Pons (tissue), 1 donor: ENCODE data around the gene ADAMTS17.

Source experiments
- DNase-seq: peaks from one replicate; pipeline ENCODE4 v3.0.0-alpha.2; 2016; ENCODE audit warnings: low spot score

The ADAMTS17 gene

DNA sequence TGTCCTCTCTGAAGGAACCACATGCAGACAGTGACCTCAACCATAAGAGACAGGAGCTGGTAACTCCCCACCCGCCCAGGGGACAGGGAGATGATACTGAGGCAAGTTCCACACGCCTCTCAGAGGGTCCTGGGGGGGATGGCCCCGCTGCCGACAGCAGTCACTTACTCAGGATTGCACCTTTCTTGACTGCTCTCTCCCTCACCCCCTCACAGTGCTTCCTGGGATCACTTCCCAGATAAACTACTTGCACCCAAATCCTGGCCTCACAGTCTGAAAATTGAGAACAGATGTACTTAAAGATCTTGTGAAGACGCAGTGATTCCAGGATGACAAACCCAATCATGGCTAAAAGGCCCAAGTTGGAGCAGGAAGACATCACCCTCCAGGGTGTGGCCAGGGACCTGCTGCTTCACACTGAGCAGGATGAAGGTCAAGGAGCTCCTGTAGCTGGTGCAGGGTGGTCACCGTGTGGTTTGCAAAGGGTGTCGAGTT is 207.6 kb downstream of the ADAMTS17 start:
- no peak for DNase-seq

DNA sequence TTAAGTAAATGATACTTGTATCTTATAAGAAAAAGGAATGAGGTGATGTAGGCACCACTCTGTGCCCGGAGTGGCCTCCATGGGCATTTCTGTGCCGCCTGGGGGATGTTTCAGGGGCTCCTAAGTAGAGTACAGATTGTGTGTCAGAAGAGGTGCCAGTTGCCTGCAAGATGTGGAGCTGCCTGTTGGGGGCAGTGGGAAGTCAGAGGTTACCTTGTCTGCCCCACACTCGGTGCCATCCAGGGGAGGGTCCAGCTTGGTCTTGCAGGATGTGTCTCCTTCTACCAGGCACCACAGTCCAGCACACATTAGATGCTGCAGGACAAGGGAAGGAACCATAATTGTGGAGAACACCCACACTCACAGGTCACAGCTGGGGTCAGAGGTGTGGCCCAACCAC is 208.8 kb downstream of the ADAMTS17 start:
- DNase-seq: no peak

DNA sequence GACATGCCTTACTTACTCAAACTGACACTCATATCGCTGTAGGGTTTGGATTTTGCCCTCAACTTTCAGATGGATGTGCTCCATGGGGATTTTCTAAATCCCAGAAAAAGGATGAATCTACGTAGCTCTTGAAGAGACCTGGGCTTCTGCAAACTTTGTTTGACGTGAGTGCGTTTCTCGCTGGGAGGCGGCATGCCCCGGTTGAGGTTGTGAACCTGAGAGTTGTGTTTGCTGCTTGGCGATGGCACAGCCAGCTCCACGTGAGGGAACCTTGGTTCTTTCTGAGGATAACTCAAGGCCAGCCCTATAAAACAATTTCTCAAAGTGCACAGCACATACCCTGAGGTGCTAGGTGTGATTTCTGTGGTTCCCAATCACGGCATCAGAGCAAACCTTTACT is 209.5 kb downstream of the ADAMTS17 start:
- no peak for DNase-seq

DNA sequence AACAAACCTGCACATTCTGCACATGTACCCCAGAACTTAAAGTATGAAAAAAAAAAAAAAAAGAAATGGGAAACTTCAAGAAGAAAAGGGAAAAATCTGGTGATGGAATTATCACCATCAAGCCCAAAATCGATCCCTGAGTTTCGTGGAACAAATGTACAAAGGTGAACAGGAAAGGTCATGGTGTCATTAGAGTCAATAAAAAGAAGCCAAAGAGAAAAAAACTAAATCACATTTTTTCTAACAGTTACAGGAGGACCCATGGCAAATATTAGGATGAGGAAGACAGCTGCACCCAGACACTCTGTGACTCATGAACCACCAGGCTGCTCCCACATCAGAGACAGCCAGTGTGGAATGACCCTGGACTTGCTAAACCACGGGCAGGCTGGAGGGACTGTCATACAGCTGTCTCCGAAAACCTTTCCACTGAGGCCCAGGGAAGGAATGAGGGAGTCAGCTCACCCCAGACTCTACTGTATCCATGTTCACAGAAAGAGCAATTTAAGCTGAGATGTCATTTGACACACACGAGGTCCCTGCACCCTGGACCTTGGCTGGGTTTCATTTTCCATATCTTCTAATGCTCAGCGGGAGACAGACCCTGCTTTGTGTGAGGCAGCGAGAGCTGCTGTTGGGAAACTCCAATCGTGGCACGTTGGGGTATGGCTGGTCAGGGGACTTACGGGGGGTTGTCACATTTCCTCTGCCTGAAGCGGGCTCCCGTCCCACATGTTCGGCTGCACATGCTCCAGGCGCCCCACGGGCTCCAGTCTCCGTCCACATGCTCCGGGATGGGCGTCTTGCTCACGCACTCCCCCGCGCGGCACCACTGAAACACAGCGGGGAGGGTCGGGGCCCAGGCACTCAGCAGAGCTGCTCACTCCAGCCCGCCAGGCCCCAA is 210.2 kb downstream of the ADAMTS17 start:
- no peak for DNase-seq

DNA sequence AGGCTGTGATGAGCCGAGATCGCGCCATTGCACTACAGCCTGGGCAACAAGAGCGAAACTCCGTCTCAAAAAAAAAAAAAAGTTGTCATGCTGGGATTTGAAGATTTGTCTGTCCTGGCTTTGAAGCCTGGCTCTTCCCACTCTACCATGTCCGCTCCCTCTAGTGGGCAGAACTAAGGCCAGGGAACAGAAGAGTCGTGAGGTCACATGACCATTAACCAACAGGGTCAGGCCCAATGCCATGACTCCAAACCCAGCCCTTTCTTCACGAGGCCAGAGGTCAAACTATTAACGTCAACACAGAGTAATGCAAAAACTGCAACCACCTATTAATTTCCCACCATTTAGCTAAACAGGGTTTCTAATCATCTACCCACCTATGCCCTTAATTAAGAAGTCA is 212.1 kb downstream of the ADAMTS17 start:
- no peak for DNase-seq

DNA sequence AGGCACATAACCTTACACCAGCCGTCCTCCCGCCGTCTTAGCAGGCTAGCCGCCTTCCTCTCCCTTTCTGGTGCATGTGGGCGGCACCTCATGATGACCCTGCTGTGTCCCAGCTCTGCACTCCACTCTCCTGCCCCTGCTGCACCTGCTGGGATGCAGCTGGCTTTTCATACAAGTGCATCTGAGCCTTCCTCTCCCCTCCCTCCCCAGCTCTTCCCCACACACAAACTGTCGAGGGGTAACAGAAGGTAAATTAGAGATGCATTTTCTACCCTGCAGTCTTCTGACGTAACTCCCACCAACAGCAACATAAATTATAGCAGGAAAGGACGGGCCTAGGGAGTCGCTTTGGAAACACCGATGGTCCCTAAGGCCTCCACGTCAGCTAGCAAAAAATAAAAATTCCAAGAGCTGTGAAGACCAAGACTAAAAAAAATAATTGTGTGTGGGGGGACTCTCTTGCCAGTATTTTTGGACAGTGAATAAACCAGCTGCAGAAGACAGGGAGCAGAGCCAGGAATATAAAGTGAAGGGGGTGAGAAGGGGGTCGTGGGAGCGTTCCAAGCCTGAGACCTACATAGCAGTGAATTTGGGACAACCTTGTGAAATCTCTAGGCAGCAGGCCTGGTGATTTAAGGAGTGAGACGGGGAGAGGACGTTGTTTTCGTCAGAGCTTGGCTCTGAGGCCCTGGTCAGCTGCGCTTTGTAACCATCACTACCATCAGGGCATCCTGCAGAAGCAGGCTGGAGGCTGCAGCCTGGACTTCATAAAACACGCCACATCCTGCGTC is 216.2 kb downstream of the ADAMTS17 start:
- DNase-seq: peak; percentile 57

DNA sequence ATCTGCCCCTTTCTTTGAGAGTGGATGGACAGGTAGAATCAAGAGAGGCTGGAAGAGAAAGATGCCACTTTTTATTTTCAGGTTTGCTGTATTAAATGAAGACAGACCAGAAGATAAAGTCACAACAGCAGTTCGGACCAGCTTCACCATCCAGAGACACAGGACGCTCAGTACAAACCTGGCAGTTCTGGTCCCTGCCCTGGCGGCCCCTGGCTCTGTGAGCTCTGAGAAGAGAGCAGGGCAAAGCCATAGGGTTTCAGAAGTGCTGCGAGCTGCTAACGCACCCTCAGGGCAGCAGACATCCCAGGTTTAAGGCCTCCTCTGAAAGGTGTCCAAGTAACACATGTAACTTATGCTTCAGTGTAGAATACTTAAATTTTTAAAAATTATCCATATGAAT is 216.8 kb downstream of the ADAMTS17 start:
- DNase-seq: no peak

DNA sequence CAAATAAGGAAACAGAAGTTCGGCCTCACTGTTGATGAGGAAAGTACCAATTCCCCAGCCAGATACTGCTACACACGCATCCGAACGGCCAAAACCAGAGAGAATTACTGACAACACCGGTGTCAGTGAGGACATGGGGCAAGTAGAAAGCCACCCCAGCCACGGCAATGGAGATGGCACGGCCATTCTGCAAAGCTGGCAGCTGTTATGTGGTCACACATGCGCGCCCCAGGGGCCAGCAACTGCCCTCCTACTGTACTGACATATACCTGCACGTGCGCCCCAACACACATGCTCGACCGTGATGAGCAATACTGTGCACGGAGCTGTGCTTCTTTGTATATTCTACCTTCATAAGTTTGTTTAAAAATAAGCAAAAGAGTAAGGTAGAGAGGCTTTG is 217.4 kb downstream of the ADAMTS17 start:
- no peak for DNase-seq

DNA sequence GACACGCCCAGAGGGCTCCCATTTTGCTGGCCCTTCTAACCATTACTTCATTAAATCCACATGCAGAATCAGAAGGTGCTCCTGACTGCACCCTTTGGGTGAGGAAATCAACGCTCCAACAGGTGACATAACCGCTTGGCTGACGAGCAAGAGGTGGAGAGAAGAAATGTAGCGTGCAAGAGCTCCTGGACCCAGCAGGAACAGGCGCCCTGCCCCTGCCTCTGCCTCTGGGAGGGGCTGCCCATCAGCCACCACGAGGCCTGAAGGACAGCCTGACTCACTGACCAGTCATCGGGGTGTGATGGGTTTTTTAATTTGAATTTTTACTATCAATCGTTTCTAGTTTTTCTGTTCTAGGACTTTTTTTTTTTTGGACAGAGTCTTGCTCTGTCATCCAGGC is 218.2 kb downstream of the ADAMTS17 start:
- DNase-seq: no peak

DNA sequence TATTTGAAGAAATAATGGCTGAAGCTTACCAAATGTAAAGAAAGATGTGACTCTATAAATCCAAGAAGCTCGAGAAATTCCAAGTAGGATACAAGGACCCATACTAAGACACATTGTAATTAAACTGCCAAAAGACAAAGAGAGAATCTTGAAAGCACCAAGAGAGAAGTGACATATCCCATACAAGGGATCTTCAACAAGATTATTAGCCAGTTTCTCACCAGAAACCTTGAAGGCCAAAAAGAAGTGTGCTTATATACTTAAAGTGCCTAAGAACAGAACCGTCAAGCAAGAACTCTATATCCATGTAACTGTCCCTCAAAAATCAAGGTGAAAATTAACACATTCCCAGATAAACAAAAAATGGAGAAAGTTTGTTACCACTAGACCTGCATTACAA is 220.5 kb downstream of the ADAMTS17 start:
- no peak for DNase-seq

DNA sequence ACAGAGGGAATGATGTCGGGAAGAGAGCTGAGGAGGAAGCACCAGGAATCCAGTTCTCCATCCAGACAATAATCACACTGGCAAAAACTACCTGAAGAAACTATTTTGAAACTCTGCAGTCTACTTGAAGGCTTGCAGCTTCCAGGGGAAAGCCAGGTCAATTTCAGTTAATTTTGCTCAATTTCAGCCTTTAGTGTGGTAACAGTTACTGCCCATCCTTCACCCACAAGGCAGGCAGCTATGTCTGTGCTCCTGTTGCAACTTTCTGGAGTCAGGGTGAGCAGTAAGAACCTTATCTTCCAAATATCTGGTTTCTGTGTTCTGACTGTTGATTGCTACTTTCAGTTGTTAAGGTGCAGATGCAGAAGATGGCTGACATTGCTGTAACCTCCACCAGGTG is 221.7 kb downstream of the ADAMTS17 start:
- DNase-seq: no peak

DNA sequence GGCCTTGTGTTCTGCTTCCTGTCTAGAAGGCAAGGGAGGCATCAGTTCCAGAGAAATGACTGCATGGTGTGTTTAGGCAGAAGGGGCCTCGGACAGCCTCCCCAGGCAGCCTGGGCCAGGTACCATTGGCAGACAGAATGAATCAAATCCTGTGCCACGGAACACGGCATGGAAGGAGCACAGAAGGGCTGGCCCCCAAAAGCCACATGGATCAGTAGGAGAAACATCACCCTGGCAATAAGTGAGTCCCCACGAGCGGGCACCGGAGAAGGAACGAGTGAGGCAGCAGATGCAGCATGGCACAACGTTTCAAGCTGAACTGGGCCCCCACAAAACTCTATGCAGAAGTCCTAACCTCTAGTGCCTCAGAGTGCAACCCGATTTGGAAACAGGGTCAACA is 223.2 kb downstream of the ADAMTS17 start:
- no peak for DNase-seq

DNA sequence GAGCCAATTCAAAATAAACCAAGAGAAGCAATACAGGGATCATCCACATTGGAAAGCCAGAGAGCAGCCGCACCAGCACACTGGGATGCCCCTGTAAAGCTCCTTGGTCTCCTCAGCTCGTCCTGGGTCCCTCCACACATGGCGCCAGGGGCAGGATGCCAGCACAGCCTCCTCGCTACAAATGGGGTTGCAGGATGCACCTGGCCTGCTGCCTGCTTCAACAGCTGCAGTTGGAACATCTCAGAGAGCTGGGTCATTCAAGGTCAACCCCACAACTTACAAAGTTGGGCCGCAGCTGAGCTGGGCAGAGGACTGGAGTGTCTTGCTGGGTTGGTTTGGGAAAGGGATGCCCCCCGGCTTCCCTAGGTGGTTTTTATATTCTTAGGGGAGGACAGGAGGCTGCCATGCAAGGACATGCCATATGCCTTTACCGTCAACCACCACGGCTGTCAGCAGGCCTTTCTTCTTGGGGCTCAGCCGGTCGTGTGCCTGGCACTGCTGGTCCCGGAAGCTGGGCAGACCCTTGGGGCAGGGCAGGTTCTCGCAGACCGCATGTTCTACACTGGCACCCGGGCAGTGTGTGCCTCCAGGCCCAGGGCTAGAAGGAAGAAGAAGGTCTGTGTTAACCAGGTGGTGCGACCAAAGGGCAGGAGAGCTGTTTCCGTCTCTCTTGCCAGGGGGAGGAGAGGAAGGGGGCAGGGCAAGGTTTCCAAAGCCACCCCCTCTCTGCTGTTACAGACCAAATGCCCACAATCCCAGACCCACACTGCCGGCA is 225.2 kb downstream of the ADAMTS17 start:
- DNase-seq: no peak

DNA sequence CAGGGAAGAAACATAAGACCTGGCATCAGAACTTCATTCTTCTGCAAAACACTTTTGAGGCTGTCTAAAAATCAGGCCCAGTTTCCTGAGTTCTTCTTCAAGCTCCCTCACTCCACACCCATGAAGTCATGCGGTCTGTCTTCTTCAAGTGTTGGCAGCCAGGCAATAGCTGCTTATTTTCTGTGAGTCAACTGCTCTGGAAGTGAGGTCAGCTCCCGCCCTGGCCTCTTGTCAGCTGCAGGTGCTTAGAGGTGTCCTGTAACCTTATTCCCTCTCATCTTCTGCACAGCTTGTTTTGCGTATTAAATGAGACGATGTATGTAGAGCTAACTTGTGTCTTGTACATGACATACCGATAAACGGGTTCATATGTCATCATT is 226.1 kb downstream of the ADAMTS17 start:
- DNase-seq: no peak

DNA sequence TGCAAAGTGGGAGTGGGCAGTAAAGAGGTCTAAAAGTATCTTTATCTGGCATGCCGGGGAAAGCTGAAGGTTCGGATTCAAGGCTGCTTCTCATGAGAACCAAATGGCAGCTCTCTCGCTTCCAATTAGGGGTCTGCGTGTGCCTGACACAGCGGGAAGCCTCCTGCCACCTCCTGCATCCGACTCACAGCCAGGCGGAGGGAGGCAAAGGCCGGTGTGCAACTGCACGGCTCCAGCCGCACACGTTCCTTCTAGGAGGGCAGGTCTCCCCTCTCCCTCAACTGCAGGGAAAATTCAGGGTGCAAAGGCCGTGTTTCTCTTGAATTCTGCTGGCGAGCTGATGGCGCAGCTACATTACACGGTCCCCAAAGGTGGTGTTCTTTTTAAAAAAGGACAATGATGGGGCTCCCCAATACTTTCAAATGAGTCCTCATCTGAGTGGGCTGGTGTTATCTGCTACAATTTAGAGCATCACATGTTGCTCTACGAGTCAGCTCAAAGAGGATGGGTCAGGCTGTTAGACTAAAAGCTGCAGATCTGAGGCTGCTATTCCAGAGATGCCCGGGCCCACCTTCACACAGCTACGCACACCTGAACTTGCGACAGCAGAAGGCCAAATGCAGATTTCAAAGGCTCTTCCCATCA is 226.6 kb downstream of the ADAMTS17 start:
- no peak for DNase-seq

DNA sequence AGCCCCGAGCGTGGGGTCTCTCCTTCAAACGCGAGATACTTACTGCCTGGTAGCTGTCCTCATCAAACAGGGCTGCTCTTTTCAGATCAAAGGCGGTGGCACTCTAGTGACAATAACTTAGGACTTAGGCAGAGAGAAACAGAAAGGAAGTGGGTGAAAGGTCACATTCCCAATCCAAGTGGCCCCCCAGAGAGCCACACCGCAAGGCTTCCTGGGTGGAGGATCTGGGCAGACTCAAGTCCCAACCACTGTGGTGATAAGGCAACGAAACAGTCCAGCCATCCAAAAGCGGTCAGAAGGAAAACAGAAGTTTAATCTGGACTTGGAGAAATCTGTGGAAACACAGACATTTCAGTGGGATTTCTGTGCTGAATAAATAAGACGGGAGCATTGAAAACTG is 227.2 kb downstream of the ADAMTS17 start:
- no peak for DNase-seq

DNA sequence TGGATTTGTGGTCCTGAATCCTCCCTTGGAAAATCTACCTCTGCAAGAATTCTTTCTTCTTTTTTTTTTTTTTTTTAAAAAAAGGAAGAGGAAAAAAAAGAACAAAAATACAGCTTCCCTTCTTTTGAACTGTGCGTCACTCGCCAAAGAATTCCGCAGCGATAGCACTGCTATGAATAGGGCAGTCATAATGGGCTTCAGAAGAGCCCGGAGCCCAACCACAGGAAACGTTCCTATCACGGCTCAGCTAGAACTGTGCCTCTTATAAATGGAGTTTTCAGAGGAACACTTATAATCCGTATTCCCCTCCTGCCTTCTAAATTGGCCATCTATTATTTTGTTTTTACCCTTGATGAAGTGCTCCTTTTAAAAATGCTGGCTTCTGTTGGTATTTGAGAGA is 227.7 kb downstream of the ADAMTS17 start:
- peak; percentile 87 for DNase-seq

DNA sequence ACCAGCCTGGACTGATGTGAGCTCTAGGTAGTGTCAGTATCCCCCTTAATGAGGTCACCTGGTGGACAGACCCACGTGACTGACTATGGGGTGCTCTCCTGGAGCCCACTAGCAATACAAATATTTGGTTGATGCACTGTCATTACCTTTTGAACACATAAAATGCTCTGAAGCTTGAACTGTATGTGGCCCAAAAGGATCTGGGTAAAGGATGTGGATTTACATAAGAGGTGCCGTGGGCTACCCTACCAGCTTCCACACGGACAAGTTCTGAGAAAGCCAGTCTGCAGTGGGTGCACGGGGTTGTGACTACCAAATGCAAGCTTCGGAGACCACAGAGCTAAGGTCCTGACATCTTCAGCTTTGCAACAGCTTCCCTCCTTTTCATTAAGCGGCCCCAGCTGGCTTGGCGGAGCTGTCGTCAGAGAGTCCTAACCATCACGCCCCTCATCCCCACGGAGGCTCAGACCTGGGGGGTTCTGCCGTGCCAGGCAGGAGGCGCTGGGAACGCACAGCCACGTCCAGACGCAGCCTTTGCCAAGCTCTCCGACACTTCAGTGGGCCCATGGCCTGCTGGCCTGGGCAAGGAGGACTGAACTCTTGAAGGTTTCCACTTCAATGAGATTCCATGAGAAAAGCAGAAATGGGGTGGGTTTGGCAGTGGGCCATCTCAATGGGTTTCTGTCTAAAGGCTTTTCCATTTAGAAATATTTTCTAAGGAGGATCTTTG is 228.3 kb downstream of the ADAMTS17 start:
- DNase-seq: no peak

DNA sequence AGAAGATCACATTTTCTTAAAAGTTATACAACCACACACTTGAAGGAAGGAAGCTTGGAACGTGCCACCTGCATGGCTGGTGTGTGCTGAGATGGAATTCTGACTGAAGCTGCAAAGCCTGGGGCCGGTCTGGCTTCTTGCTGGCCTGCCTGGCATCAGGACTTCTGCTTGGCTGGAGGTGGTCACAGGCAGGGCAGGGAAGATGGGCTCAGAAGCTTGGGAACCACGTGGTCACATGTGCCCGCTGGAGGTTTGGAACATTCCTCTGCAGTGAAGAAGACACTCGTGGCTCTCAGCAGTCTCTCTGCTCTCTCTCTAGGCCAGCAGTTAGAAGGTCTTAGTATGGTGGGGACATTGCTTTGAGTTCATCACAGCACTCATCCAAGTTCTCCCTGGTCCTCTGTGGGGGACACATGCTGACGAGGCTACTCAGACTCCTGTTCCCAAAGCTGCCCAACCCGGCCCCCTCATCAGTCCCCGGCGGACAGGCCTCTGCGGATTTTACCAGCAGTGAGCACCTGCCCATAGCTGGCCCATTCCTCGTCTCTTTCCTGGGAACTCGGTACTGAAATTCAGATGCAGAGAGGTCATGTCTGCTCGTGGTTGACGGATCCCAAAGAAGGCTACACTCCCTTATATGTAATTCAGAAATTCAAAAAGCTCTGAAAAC is 229.0 kb downstream of the ADAMTS17 start:
- DNase-seq: no peak

DNA sequence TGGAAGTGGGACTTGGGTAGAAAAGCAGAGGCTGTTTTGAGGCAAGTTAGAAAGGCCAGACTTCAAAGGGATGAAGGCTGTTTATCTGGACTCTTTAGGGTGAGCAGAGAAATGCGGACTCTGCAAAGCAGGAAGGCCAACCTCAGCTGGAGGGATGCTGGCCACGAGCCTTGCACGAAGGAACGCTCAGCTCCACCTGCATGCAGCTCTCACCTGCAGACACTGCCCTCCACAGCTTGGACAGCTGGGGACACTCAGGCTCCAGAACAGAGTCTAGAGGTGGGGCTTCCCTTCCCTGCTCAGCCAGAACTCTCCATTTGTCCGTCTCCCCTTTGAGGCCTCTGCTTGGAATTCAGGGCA is 229.7 kb downstream of the ADAMTS17 start:
- DNase-seq: no peak
